Endothelial cell of umbilical vein (primary cell): Measurements from ENCODE around the gene RGS2.

Experiments
- EZH2 ChIP-seq: IDR thresholded peaks from 2 replicates; pipeline ENCODE4 v1.6.1; 2012; ENCODE audit warnings: borderline replicate concordance, low read depth, mild to moderate bottlenecking, moderate library complexity, low read length, inconsistent platforms; ENCODE audit not compliant: severe bottlenecking
- GATA2 ChIP-seq: IDR thresholded peaks from 2 replicates; pipeline ENCODE4 v1.7.0; 2011; ENCODE audit warnings: low read depth, mild to moderate bottlenecking, moderate library complexity, mixed read lengths, low read length; ENCODE audit not compliant: insufficient read length, insufficient read depth
- MYC ChIP-seq: IDR thresholded peaks from one replicate; pipeline ENCODE4 v1.6.1; 2011; ENCODE audit warnings: mild to moderate bottlenecking, low read depth, low read length
- POLR2A ChIP-seq: IDR thresholded peaks from 2 replicates; pipeline ENCODE4 v1.6.1; 2012; ENCODE audit warnings: low read depth, mild to moderate bottlenecking, control low read depth, low read length
- POLR2AphosphoS5 ChIP-seq: IDR thresholded peaks from 2 replicates; pipeline ENCODE4 v1.6.1; 2012; ENCODE audit warnings: low read depth, mild to moderate bottlenecking, control low read depth, low read length, moderate library complexity; ENCODE audit not compliant: insufficient read depth
- TF ChIP-seq, protein P1 (sequence below), 2 donors: IDR thresholded peaks; 1 replicate in 1 of 2; 2 replicates in 1 of 2; pipeline ENCODE4 v1.5.1; 2011; ENCODE audit warnings: low read length in 2 of 2, mild to moderate bottlenecking in 2 of 2, moderate library complexity in 2 of 2, control low read depth in 1 of 2, inconsistent platforms in 1 of 2, low read depth in 1 of 2; ENCODE audit not compliant: insufficient read depth in 1 of 2; ENCODE audit errors: extremely low read depth in 1 of 2

DNA sequence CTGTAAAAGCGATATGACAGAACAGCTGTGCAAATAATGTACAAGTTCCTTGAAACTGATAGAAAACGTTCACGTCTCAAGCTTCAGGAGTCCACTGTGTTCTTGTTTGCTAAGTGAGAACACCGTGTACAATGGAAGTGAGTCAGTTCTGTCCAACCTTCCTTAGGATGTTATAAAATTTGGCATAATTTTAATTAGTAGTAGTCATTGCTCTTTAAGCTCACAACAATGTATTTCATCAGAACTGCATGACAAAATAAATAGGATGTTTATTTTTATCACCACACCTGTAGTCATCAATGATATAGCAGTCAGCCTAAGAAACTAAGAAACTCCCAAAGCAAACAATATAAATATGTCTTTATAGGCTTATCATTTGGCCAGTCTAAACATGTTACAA lies 53.0 kb downstream of the RGS2 start:
- TF ChIP-seq, protein P1, sequence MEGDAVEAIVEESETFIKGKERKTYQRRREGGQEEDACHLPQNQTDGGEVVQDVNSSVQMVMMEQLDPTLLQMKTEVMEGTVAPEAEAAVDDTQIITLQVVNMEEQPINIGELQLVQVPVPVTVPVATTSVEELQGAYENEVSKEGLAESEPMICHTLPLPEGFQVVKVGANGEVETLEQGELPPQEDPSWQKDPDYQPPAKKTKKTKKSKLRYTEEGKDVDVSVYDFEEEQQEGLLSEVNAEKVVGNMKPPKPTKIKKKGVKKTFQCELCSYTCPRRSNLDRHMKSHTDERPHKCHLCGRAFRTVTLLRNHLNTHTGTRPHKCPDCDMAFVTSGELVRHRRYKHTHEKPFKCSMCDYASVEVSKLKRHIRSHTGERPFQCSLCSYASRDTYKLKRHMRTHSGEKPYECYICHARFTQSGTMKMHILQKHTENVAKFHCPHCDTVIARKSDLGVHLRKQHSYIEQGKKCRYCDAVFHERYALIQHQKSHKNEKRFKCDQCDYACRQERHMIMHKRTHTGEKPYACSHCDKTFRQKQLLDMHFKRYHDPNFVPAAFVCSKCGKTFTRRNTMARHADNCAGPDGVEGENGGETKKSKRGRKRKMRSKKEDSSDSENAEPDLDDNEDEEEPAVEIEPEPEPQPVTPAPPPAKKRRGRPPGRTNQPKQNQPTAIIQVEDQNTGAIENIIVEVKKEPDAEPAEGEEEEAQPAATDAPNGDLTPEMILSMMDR (IDR thresholded peaks at IDR 0.05; ENCODE audit: extremely low read depth in 1 of 2, insufficient read depth in 1 of 2, low read depth in 1 of 2, low read length in 2 of 2) = no peak
- no peak for TF ChIP-seq EZH2
- TF ChIP-seq POLR2AphosphoS5 = no peak
- no peak for TF ChIP-seq POLR2A
- no peak for TF ChIP-seq MYC
- TF ChIP-seq GATA2 = no peak
